H1 (cell line): ENCODE data around the gene PLXNB1. TPM values are rescaled to one million over a fixed set of nuclear protein-coding genes. Genes with fewer than 3 reads are reported as not detected.

ENCODE experiments used
- CTCF ChIA-PET: fragments of 300-600 bp; sonication (Branson Sonifier 250); formaldehyde crosslinking; loops from one replicate; lab custom pipeline; 2021; ENCODE audit not compliant: partially characterized antibody; lab: Charles Lee
- POLR2A ChIA-PET: fragments of 300-600 bp; sonication (Branson Sonifier 250); formaldehyde crosslinking; loops from one replicate; lab custom pipeline; 2021; ENCODE audit warnings: inconsistent platforms; ENCODE audit not compliant: partially characterized antibody; lab: Charles Lee
- DNase-seq, 2 experiments: peaks; one replicate each; pipeline versions ENCODE4 v3.0.0 to v3.0.0-alpha.2; 2010 to 2022; ENCODE audit warnings: low spot score in 2 of 2, low read depth in 1 of 2, mixed read lengths in 1 of 2
- FAIRE-seq: peaks from 2 replicates; lab custom pipeline; 2011; peaks lifted over from hg19 to GRCh38; lab: Jason Lieb, UNC
- H2AFZ ChIP-seq: 2 replicates; pipeline ENCODE4 v1.8.1; 2012; ENCODE audit warnings: low read length, inconsistent platforms
- H2AK5ac ChIP-seq: 2 replicates; pipeline ENCODE4 v1.6.1; 2013; ENCODE audit warnings: low read depth, low read length
- H2BK120ac ChIP-seq: replicated peaks from 2 replicates; pipeline ENCODE3; 2013; ENCODE audit warnings: low read depth, low read length, inconsistent platforms
- H2BK12ac ChIP-seq: 2 replicates; pipeline ENCODE4 v1.6.1; 2013; ENCODE audit warnings: low read depth, low read length
- H2BK15ac ChIP-seq: 2 replicates; pipeline ENCODE4 v1.6.1; 2013; ENCODE audit warnings: low read length
- H2BK20ac ChIP-seq: 2 replicates; pipeline ENCODE4 v1.6.1; 2013; ENCODE audit warnings: low read length
- H2BK5ac ChIP-seq: 2 replicates; pipeline ENCODE4 v1.6.1; 2013; ENCODE audit warnings: low read depth, low read length
- H3K14ac ChIP-seq: 2 replicates; pipeline ENCODE4 v1.6.1; 2013; ENCODE audit warnings: inconsistent platforms; ENCODE audit not compliant: insufficient read length
- H3K18ac ChIP-seq: 2 replicates; pipeline ENCODE4 v1.6.1; 2013; ENCODE audit warnings: low read length; ENCODE audit errors: extremely low read depth
- H3K23ac ChIP-seq: 2 replicates; pipeline ENCODE4 v1.6.1; 2013; ENCODE audit warnings: inconsistent platforms; ENCODE audit not compliant: insufficient read length
- H3K23me2 ChIP-seq: 2 replicates; pipeline ENCODE4 v1.6.1; 2013; ENCODE audit warnings: low read depth, low read length
- H3K27ac ChIP-seq: 2 replicates; pipeline ENCODE4 v1.6.1; 2011; ENCODE audit warnings: low read depth, low read length, inconsistent platforms
- H3K27me3 ChIP-seq, 4 experiments: replicated peaks in 1 of 4; 1 replicate in 1 of 4; 2 replicates in 3 of 4; pipeline versions ENCODE4 v1.6.1 to v1.8.1; 2011 to 2013; ENCODE audit warnings: low read length in 3 of 4, mild to moderate bottlenecking in 3 of 4, inconsistent platforms in 2 of 4, mixed read lengths in 2 of 4, moderate library complexity in 1 of 4; ENCODE audit not compliant: control insufficient read depth in 3 of 4, insufficient read depth in 3 of 4; ENCODE audit errors: extremely low read depth in 1 of 4
- H3K36me3 ChIP-seq, 4 experiments: 2 replicates each; pipeline versions ENCODE4 v1.6.1 to v1.8.1; 2011 to 2013; ENCODE audit warnings: mild to moderate bottlenecking in 4 of 4, low read length in 3 of 4, moderate library complexity in 2 of 4, control low read depth in 1 of 4, inconsistent platforms in 1 of 4; ENCODE audit not compliant: insufficient read depth in 4 of 4, control insufficient read depth in 2 of 4
- H3K4ac ChIP-seq: replicated peaks from 2 replicates; pipeline ENCODE3; 2013; ENCODE audit warnings: low read length, low read depth, mixed read lengths, inconsistent platforms; ENCODE audit not compliant: insufficient read length
- H3K4me1 ChIP-seq, 4 experiments: replicated peaks in 1 of 4; 1 replicate in 1 of 4; 2 replicates in 3 of 4; pipeline versions ENCODE4 v1.6.1 to v1.8.1; 2011 to 2013; ENCODE audit warnings: low read length in 3 of 4, inconsistent platforms in 2 of 4, mixed read lengths in 1 of 4; ENCODE audit not compliant: insufficient read depth in 4 of 4, control insufficient read depth in 3 of 4
- H3K4me2 ChIP-seq, 2 experiments: 2 replicates each; pipeline versions ENCODE4 v1.6.1 to v1.8.1; 2011 to 2013; ENCODE audit warnings: low read depth in 2 of 2, low read length in 2 of 2, control low read depth in 1 of 2, inconsistent platforms in 1 of 2, mild to moderate bottlenecking in 1 of 2; ENCODE audit not compliant: insufficient read depth in 1 of 2
- H3K4me3 ChIP-seq, 4 experiments: fragments of 200-600, 300-600 bp in 1 of 4; sonication (generic), shearing (Covaris generic), sonication (Bioruptor Twin) in 1 of 4; 2 replicates each; pipeline versions ENCODE4 v1.5.1 to v1.8.1; 2011 to 2016; ENCODE audit warnings: low read length in 4 of 4, low read depth in 3 of 4, control low read depth in 2 of 4, inconsistent platforms in 2 of 4, mild to moderate bottlenecking in 2 of 4, mixed read lengths in 1 of 4, moderate library complexity in 1 of 4; ENCODE audit not compliant: insufficient read depth in 2 of 4; ENCODE audit errors: extremely low read depth in 1 of 4
- H3K56ac ChIP-seq: replicated peaks from 2 replicates; pipeline ENCODE3; 2013; ENCODE audit warnings: low read depth, mild to moderate bottlenecking, mixed read lengths, low read length, inconsistent platforms; ENCODE audit not compliant: insufficient read length
- H3K79me1 ChIP-seq: 2 replicates; pipeline ENCODE4 v1.6.1; 2013; ENCODE audit warnings: low read depth, low read length, control low read depth
- H3K79me2 ChIP-seq, 2 experiments: 2 replicates each; pipeline versions ENCODE4 v1.6.1 to v1.8.1; 2012 to 2013; ENCODE audit warnings: low read length in 2 of 2, mild to moderate bottlenecking in 2 of 2, inconsistent platforms in 1 of 2; ENCODE audit not compliant: insufficient read depth in 2 of 2, control insufficient read depth in 1 of 2
- H3K9ac ChIP-seq, 4 experiments: replicated peaks in 1 of 4; 1 replicate in 1 of 4; 2 replicates in 3 of 4; pipeline versions ENCODE4 v1.6.1 to v1.8.1; 2011 to 2013; ENCODE audit warnings: low read depth in 3 of 4, low read length in 3 of 4, control low read depth in 2 of 4, mild to moderate bottlenecking in 2 of 4, moderate library complexity in 2 of 4, inconsistent platforms in 1 of 4; ENCODE audit errors: extremely low read depth in 1 of 4
- H3K9me3 ChIP-seq, 2 experiments: 2 replicates each; pipeline versions ENCODE4 v1.6.1 to v1.8.1; 2012 to 2013; ENCODE audit warnings: mild to moderate bottlenecking in 2 of 2, moderate library complexity in 2 of 2, control low read depth in 1 of 2, inconsistent platforms in 1 of 2, low read depth in 1 of 2, low read length in 1 of 2, mixed read lengths in 1 of 2; ENCODE audit not compliant: insufficient read depth in 2 of 2
- H4K20me1 ChIP-seq, 2 experiments: replicated peaks in 1 of 2; 2 replicates each; pipeline versions ENCODE3 to v1.8.1; 2011 to 2013; ENCODE audit warnings: inconsistent platforms in 2 of 2, low read length in 2 of 2, mild to moderate bottlenecking in 1 of 2; ENCODE audit not compliant: insufficient read depth in 2 of 2, control insufficient read depth in 1 of 2
- H4K5ac ChIP-seq: 2 replicates; pipeline ENCODE4 v1.6.1; 2013; ENCODE audit warnings: low read length, low read depth, mixed read lengths, inconsistent platforms; ENCODE audit not compliant: insufficient read length
- H4K8ac ChIP-seq: 2 replicates; pipeline ENCODE4 v1.8.0; 2013; ENCODE audit warnings: mild to moderate bottlenecking, moderate library complexity, low read length, inconsistent platforms; ENCODE audit not compliant: insufficient read depth; ENCODE audit errors: extremely low read depth
- H4K91ac ChIP-seq: replicated peaks from 2 replicates; pipeline ENCODE3; 2013; ENCODE audit warnings: low read length, mixed read lengths, inconsistent platforms; ENCODE audit not compliant: insufficient read length
- ASH2L ChIP-seq: fragments of 200-600, 300-600 bp; sonication (generic); IDR thresholded peaks from one replicate; pipeline ENCODE4 v1.7.1; 2017; ENCODE audit warnings: low read length
- BRCA1 ChIP-seq: IDR thresholded peaks from 2 replicates; pipeline ENCODE4 v1.6.1; 2012; ENCODE audit warnings: low read depth, low read length, improper control_type of control experiment
- CBX5 ChIP-seq: fragments of 300-800, 300-1000 bp; sonication (generic); IDR thresholded peaks from 2 replicates; pipeline ENCODE4 v1.7.1; 2016; ENCODE audit warnings: antibody characterized with exemption, low read length, low read depth
- EP300 ChIP-seq, 2 experiments: IDR thresholded peaks; 1 replicate in 1 of 2; 2 replicates in 1 of 2; pipeline ENCODE4 v1.6.1; 2011 to 2012; ENCODE audit warnings: low read depth in 2 of 2, low read length in 2 of 2, mild to moderate bottlenecking in 2 of 2, borderline replicate concordance in 1 of 2, inconsistent platforms in 1 of 2, moderate library complexity in 1 of 2
- GABPA ChIP-seq: IDR thresholded peaks from 2 replicates; pipeline ENCODE4 v1.6.1; 2011; ENCODE audit warnings: mild to moderate bottlenecking, low read length, moderate library complexity, borderline replicate concordance; ENCODE audit not compliant: insufficient read depth
- HDAC6 ChIP-seq: IDR thresholded peaks from one replicate; pipeline ENCODE4 v1.7.1; 2012; ENCODE audit warnings: low read depth, mild to moderate bottlenecking, inconsistent platforms, low read length, moderate library complexity
- JUN ChIP-seq: IDR thresholded peaks from 2 replicates; pipeline ENCODE4 v1.6.1; 2011; ENCODE audit warnings: low read depth, mild to moderate bottlenecking, improper control_type of control experiment, low read length
- NRF1 ChIP-seq: IDR thresholded peaks from 2 replicates; pipeline ENCODE4 v1.6.1; 2011; ENCODE audit warnings: mild to moderate bottlenecking, low read depth, low read length, improper control_type of control experiment
- SIRT6 ChIP-seq: IDR thresholded peaks from one replicate; pipeline ENCODE4 v1.7.1; 2012; ENCODE audit warnings: low read length, inconsistent platforms
- TCF12 ChIP-seq: IDR thresholded peaks from 2 replicates; pipeline ENCODE4 v1.6.1; 2011; ENCODE audit warnings: low read depth, mild to moderate bottlenecking, low read length
- whole genome bisulfite sequencing, 2 experiments: shearing (Covaris generic) in 1 of 2; methylation state at CpG; one replicate each; pipeline versions ENCODE4 v1.1.6 to v1.1.7; 2013 to 2015; ENCODE audit warnings: low lambda C conversion rate in 2 of 2, mixed read lengths in 2 of 2, inconsistent platforms in 1 of 2, low coverage in 1 of 2, missing lambda C conversion rate in 1 of 2; ENCODE audit not compliant: insufficient replicate concordance in 2 of 2, insufficient coverage in 1 of 2, insufficient read length in 1 of 2; ENCODE audit errors: extremely low coverage in 1 of 2, missing lambda C conversion rate in 1 of 2; 5-methylcytosine and 5-hydroxymethylcytosine counted together
- polyA plus RNA-seq, 7 experiments: library from polyadenylated mRNA; depleted of rRNA in 3 of 7; stranded (reverse) in 5 of 7; unstranded in 2 of 7; fragments of >200 nt in 5 of 7; fragments of 200-250 nt in 2 of 7; gene quantifications; 1 replicate in 5 of 7; 2 replicates in 1 of 7; 4 replicates in 1 of 7; pipeline versions ENCODE4 v1.2.1 to v1.2.3, GENCODE V29; 2011 to 2013; ENCODE audit warnings: missing spikeins in 2 of 7, mixed read lengths in 2 of 7
- total RNA-seq: library from RNA; stranded (reverse); fragmentation: NEBNext Ultra II Directional; extraction: Animal tissue kit (Norgen Biotek cat#: 25700); gene quantifications from 2 replicates; pipeline ENCODE4 v1.2.1, GENCODE V29; 2021
- TF ChIP-seq, protein P1 (sequence below): IDR thresholded peaks from 2 replicates; pipeline ENCODE4 v1.6.1; 2012; ENCODE audit warnings: inconsistent platforms
- TF ChIP-seq, protein P2 (sequence below): IDR thresholded peaks from 2 replicates; pipeline ENCODE4 v1.6.1; 2011; ENCODE audit warnings: low read length, improper control_type of control experiment

The PLXNB1 gene
- total and polyA plus RNA-seq, 2 of the 8 experiments (the other 6 are each of a cell fraction or from before 2014, with no cell fraction given) = 109 to 114 TPM

DNA sequence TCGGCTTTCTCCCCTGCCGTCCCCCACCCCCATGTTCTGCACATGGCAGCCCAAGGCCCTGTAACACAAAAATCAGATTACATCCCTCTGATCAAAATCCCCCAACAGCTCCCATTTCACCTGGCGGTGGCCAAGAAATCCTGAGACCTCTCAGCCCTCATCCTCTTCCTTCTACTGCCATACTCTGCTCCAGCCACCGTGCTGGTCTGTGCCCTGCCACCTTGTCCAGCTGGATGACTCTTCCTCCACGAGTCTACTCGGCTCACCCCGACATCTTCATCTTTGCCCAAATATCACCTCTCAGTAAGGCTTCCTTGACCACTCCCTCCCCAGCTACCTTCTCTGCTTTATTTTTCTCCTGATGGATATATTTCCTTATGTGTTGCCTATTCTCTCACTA is 7.0 kb upstream of the PLXNB1 start:
- WGBS, 2 experiments = 90% methylated on average over 7 of the region's 7 CpGs; no CpG with 5 or more reads in 1 of the 2 experiments
- Histone ChIP-seq H3K18ac (no peak overlapping the region), H3K27me3 (no peaks in the 10 kb centered on the region), H3K14ac (no peak overlapping the region), H4K91ac (no peak overlapping the region), H3K36me3 (peaks cover 4 to 32% (median 17%) of the 10 kb centered on the region in 4 experiments; a peak in 6 of 8 replicates), H3K23me2 (peaks cover 3% of the 10 kb centered on the region; the same call in 1 of the 2 replicates), H4K8ac (no peak overlapping the region), H3K4ac (no peak overlapping the region), H2AFZ (no peak overlapping the region), H4K5ac (no peak overlapping the region), H3K9ac (no peak overlapping the region), H3K79me2 (peaks cover 5 to 38% of the 10 kb centered on the region in 2 experiments; a peak in 3 of 4 replicates), H2BK15ac (no peak overlapping the region), H2BK12ac (no peak overlapping the region), H3K27ac (no peak overlapping the region), H2BK5ac (no peak overlapping the region), H3K4me1 (peaks cover 0 to 11% (median 5%) of the 10 kb centered on the region in 4 experiments; a peak in 5 of 7 replicates), H3K9me3 (no peaks in the 10 kb centered on the region), H3K56ac (no peak overlapping the region), H2BK120ac (no peak overlapping the region), H2AK5ac (no peak overlapping the region), H4K20me1 (peaks cover 0 to 8% of the 10 kb centered on the region in 2 experiments), H3K4me2 (no peak overlapping the region), H3K79me1 (peaks cover 6% of the 10 kb centered on the region), H2BK20ac (no peak overlapping the region), H3K23ac (no peak overlapping the region), H3K4me3 (no peak overlapping the region)
- POLR2A ChIA-PET = interaction anchor here (1.0 to 31.5 kb wide), 17 partner anchors 7 to 249 kb away, joined by 3 to 650 read pairs (median 4); partner anchors contain the start of genes ATRIP, CCDC51, CDC25A and SHISA5
- no peak for FAIRE-seq
- DNase-seq = no peak
- CTCF ChIA-PET = interaction anchor here (0.6 to 7.7 kb wide), 40 partner anchors 9 to 278 kb away, joined by 3 to 220 read pairs (median 9); partner anchors contain the start of genes ATRIP and SLC26A6
- no peak for TF ChIP-seq JUN
- TF ChIP-seq NRF1 = no peak
- TF ChIP-seq GABPA = no peak
- TF ChIP-seq SIRT6 = no peak
- no peak for TF ChIP-seq BRCA1
- TF ChIP-seq, protein P1, sequence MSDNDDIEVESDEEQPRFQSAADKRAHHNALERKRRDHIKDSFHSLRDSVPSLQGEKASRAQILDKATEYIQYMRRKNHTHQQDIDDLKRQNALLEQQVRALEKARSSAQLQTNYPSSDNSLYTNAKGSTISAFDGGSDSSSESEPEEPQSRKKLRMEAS = no peak
- no peak for TF ChIP-seq EP300 (IDR thresholded peaks at IDR 0.05; ENCODE audit: borderline replicate concordance in 1 of 2, low read depth in 2 of 2, low read length in 2 of 2)
- TF ChIP-seq ASH2L = no peak
- TF ChIP-seq, protein P2, sequence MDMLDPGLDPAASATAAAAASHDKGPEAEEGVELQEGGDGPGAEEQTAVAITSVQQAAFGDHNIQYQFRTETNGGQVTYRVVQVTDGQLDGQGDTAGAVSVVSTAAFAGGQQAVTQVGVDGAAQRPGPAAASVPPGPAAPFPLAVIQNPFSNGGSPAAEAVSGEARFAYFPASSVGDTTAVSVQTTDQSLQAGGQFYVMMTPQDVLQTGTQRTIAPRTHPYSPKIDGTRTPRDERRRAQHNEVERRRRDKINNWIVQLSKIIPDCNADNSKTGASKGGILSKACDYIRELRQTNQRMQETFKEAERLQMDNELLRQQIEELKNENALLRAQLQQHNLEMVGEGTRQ = no peak
- no peak for TF ChIP-seq HDAC6
- TF ChIP-seq CBX5 = no peak
- TF ChIP-seq TCF12 = no peak
